Bronchial epithelial cell (primary cell): ENCODE results near the gene PHLDA2. TPM values are rescaled to one million over a fixed set of nuclear protein-coding genes. Genes with fewer than 3 reads are reported as not detected.

Experiments used
- DNase-seq: peaks from one replicate; pipeline ENCODE4 v3.0.0-alpha.2; 2010; ENCODE audit warnings: low read depth
- FAIRE-seq: peaks from 2 replicates; lab custom pipeline; 2011; peaks lifted over from hg19 to GRCh38; lab: Jason Lieb, UNC
- H3K27me3 ChIP-seq: 2 replicates; pipeline ENCODE4 v1.5.1; 2011; ENCODE audit warnings: low read length; ENCODE audit not compliant: control insufficient read depth, insufficient read depth
- H3K36me3 ChIP-seq: 2 replicates; pipeline ENCODE4 v1.5.1; 2011; ENCODE audit warnings: low read length; ENCODE audit not compliant: control insufficient read depth, insufficient read depth
- H3K4me3 ChIP-seq: 2 replicates; pipeline ENCODE4 v1.5.1; 2011; ENCODE audit warnings: mild to moderate bottlenecking, low read depth, low read length, control low read depth
- total RNA-seq: library from RNA; depleted of rRNA; stranded (reverse); fragments of >200 nt; gene quantifications from 2 replicates; pipeline ENCODE4 v1.2.1, GENCODE V29; 2014
- TF ChIP-seq, protein P1 (sequence below): IDR thresholded peaks from 2 replicates; pipeline ENCODE4 v1.5.1; 2011; ENCODE audit warnings: mild to moderate bottlenecking, moderate library complexity, low read length, control low read depth, inconsistent platforms; ENCODE audit not compliant: insufficient read depth, severe bottlenecking

Gene PHLDA2
- total RNA-seq, 1 donor from 2014 or later = 5.0 TPM

DNA sequence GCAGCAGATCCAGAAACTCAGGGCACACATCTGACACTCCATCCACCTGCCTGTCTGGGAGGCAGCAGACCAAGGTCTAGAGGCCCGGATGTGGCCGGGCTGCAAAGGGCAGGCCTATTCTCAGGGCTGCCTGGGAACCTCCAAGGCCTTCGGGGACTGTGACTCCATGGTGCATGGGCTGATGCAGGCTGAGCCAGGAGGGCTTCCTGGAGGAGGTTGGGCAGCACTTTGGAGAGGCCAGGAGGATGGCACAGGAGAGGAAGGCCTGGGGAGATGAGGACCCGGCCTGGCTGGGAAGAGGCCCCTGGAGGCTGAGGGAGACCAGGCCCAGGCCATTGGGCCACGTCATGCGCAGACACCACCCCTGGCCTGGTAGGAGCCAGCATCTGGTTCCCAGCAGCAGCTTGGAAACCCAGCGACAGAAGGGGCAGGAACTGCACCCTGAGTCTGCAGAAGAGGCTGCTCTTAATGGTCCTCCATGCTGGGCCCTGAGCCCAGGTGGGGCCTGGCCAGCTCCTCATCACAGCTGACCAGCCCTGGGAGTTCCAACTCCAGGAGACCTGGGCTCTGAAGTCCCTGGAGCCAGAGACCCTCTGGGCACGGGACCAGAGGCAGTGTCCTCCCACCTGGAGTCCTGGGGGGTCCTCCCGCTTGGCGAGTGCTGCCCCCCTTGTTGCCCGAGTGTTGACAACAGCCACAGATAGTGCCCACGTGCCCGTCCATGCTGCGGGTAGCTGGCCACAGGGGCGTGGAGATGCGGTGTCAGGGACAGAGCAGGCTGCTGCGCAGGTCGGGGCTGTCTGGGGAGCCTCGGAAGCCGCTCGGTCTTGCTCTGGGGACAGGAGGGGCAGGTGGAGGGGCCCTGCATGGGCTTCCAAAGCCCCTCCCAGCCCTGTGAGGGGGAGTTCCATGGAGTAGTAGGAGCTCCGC lies 5.5 kb downstream of the PHLDA2 start:
- no peak overlapping the region for H3K4me3 ChIP-seq
- FAIRE-seq (no peak), DNase-seq (no peak)
- H3K36me3 ChIP-seq = peaks cover 5% of the 10 kb centered on the region
- TF ChIP-seq, protein P1, sequence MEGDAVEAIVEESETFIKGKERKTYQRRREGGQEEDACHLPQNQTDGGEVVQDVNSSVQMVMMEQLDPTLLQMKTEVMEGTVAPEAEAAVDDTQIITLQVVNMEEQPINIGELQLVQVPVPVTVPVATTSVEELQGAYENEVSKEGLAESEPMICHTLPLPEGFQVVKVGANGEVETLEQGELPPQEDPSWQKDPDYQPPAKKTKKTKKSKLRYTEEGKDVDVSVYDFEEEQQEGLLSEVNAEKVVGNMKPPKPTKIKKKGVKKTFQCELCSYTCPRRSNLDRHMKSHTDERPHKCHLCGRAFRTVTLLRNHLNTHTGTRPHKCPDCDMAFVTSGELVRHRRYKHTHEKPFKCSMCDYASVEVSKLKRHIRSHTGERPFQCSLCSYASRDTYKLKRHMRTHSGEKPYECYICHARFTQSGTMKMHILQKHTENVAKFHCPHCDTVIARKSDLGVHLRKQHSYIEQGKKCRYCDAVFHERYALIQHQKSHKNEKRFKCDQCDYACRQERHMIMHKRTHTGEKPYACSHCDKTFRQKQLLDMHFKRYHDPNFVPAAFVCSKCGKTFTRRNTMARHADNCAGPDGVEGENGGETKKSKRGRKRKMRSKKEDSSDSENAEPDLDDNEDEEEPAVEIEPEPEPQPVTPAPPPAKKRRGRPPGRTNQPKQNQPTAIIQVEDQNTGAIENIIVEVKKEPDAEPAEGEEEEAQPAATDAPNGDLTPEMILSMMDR = no peak
- H3K27me3 ChIP-seq = no peaks in the 10 kb centered on the region

DNA sequence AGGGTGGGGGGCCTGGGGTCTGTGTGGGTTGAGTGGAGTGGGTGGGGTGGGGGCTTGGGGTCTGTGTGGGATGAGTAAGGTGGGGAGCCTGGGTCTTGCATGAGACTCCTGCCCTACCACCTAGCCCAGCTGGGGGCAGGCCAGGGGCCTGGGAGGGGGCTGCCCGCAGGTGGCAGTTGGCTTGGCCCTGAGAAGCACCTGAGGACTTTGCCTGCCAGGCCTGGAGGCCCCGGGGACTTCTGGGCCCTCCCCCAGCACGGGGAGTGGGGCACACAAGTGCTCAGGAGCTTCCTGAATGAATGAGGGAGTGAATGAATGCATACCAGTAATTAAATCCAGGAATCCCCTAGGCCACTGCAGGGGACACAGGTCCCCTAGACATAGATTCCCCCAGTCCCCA lies 6.6 kb downstream of the PHLDA2 start:
- FAIRE-seq (no peak), DNase-seq (no peak)
- Histone ChIP-seq H3K4me3 (no peak overlapping the region), H3K36me3 (peaks cover 3% of the 10 kb centered on the region), H3K27me3 (no peaks in the 10 kb centered on the region)
- TF ChIP-seq, protein P1 = no peak

DNA sequence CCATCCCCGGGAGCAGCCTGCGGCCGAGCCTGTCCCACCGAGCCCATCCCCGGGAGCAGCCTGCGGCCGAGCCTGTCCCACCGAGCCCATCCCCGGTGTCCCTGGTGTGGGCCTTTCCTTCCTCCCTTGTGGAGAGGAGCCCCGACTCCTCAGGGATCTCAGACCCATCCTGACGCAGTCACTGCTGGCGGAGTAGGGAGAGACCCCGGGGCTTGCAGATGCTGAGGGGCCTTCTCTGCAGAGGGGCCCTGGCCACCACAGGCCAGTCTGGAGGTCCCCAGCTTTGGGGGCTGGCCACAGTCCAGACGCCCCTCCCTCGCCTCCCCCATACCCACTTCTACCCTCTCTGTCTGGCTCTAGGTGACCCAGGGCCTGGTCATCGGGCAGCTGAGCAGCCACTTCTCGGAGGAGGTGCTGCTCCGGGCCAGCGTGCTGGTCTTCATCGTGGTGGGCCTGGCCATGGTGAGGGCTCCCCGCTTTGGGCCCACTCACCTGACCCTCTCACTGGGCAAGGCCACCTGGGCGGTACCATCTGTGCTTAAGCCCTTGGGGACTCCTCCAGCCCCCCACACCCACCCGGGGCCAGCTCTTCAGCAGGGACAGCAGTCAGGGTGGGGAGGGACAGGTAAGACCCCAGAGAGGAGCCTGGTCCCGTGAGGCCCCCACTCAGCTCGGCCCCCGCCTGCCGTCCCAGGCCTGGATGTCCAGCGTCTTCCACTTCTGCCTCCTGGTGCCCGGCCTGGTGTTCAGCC lies 7.3 kb downstream of the PHLDA2 start:
- Histone ChIP-seq H3K36me3 (no peaks in the 10 kb centered on the region), H3K4me3 (no peak overlapping the region), H3K27me3 (no peaks in the 10 kb centered on the region)
- no peak for DNase-seq
- FAIRE-seq = no peak
- TF ChIP-seq, protein P1 = no peak

DNA sequence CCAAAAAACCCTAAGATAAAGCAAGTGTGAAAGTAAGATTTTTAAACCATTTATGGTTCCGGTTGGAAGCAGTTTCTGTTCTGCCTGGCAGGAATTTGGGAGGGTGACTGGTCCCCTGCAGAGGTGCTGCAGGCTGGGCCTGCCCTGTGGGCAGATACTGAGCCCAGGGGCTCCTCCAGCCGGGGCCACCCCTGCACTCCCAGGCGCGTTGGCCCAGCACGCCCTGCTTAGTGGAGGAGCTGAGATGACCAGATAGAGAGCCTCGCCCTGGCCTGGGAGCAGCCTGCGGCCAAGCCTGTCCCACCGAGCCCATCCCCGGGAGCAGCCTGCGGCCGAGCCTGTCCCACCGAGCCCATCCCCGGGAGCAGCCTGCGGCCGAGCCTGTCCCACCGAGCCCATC lies 8.0 kb downstream of the PHLDA2 start:
- TF ChIP-seq, protein P1 = no peak
- no peak overlapping the region for H3K4me3 ChIP-seq
- H3K36me3 ChIP-seq = no peaks in the 10 kb centered on the region
- no peak for FAIRE-seq
- no peaks in the 10 kb centered on the region for H3K27me3 ChIP-seq
- DNase-seq = no peak

DNA sequence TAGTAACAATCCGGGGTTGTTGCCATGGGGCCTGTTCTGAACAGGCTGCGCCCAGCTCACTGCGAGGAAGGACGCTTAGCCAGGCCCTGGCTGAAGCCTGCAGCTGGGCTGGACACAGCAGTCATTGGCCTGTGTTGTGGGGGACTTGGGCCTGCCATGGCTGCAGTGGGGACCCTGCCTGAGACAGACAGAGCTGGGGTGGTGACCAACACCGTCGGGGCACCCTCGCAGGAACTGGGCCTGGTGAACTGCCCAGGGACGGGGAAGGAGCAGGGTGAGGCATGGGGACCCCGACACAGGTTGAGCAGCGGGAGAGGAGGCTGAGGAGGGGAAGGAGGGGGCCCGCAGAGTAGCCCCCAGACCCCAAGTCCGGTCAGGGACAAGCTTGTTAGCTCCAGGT lies 8.9 kb downstream of the PHLDA2 start:
- no peaks in the 10 kb centered on the region for H3K27me3 ChIP-seq
- DNase-seq (no peak), FAIRE-seq (no peak)
- TF ChIP-seq, protein P1 = no peak
- no peaks in the 10 kb centered on the region for H3K36me3 ChIP-seq
- H3K4me3 ChIP-seq = no peak overlapping the region
